NCI-H2227 (cell line): ENCODE results near the gene CD80.
"Not testable (repeated sequence)": the region's sequence is repeated elsewhere in the genome, so short reads cannot be mapped to it uniquely, and the experiment has no call there.

Experiments
- DNase-seq: peaks from one replicate; lab custom pipeline; 2025; ENCODE audit not compliant: unreplicated experiment; lab: John Stamatoyannopoulos, UW

Gene CD80, protein sequence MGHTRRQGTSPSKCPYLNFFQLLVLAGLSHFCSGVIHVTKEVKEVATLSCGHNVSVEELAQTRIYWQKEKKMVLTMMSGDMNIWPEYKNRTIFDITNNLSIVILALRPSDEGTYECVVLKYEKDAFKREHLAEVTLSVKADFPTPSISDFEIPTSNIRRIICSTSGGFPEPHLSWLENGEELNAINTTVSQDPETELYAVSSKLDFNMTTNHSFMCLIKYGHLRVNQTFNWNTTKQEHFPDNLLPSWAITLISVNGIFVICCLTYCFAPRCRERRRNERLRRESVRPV

GRCh38 chr3:119559441-119559963 lies at the start of gene CD80:
Gene CD80, minus strand, starts transcription at chr3:119559614. Its CDS starts 1,886 bp downstream, at chr3:119557728.
- DNase-seq: no peak

- no peak for DNase-seq
These were observed 49.1 kb upstream of the CD80 start for GRCh38 chr3:119608405-119609000.

DNA sequence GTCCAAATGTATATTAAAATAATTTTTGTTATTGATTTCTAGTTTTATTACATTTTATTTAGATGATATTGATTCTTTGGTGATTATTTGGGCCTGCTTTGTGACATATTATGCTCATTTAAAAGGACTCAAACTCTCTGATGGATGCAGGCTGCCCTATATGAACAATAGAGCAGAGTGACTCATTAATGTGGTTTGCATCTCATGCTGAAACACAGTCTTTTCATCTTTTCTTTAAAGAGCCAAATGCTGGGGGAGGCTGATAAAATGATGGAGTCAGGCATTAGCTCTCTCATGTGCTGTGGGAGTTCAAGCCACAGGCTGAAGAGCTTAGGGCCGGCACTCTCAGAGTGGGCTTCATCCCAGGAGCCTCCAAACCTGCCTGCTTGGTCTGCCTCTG lies 45.5 kb upstream of the CD80 start:
- no peak for DNase-seq

- DNase-seq: no peak
These were observed 43.3 kb upstream of the CD80 start for GRCh38 chr3:119602676-119603075.

GRCh38 chr3:119601154-119601553 lies 41.7 kb upstream of the CD80 start:
- no peak for DNase-seq

DNA sequence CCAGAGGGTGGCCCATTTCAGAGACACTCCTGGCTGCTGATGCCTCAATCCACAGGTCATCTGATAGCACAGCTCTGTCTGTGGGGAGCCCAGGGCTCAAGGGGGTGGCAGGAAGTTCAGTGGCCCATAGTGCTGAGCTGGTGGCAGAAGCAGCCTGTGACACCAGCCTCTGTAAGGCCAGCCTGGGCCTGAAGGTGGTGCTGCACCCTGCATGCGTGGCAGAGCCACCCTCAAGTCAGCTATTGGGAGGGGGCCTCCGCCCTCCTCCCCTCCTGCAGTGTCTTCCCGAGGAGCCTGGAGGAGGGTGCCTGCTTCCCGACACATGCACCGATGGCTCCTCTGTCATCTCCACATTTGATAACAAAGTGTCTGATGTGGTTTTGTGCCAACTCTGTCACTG lies 41.3 kb upstream of the CD80 start:
- DNase-seq: no peak

DNA sequence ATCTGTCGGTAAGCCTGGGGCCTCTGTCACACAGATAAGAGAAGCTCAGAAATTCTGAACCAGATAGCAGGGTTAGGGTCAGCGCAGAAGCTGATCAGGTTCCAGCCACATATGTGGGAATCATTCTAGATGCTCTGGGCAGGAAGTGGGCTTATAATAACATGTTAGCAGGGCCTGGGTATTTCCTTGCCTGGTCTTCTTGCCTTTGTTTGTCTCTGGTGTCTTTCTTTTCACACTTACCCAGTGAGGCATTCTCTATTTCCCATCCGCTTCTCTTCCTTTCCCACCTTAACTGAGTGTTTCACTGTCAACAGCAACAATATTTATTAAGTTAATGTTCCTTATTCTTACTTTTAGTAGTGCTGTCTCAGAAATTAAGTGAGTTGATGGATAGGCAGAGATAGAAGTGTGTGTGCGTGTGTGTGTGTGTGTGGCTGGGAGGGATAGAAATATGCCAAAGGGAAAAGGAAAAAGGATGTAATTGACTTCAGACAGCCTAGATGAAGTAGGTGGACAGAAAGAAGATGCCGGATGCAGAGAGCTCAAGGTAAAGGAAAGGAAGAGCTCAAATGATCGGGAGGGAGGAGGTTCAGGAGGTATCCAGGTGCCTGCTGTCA lies 40.3 kb upstream of the CD80 start:
- no peak for DNase-seq

DNA sequence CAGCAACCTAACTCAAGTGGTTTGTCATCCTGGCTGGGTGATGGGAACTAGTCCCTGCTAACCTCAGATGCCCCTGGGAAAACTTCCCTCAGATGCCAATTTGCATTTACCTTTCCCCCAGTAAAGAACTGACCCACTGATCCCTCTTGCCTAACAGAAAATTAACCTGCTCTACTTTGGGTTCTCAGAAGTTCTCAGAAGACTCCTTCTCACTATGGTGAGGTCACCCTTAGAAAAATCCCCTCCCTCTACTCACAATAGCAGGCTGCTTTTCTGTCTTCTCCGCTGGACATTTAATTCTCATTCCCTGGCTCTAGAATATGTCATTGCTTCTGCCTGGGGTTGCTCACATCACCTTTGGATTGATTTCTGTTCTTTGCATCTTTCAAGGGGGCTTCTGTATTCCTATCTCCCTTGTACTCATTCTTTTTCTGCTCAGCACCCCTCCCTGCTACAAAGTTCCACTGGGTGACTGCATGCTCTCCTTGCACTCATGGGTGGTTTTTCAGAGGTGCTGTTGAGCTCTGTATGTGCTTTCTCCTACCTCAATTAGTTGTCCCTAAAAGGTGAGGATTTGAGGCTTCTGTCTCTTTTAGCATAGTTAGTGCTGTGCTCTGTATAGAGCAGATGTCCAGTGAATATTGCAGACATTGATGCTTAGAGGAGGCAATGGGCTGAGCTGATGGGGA lies 39.1 kb upstream of the CD80 start:
- no peak for DNase-seq

- no peak for DNase-seq
These were observed 38.3 kb upstream of the CD80 start, which contains the start of gene PLA1A for GRCh38 chr3:119597548-119598288. Gene PLA1A, plus strand, starts transcription at chr3:119597885. Its CDS starts 29 bp downstream, at chr3:119597914.

- DNase-seq: no peak
These were observed 37.0 kb upstream of the CD80 start for GRCh38 chr3:119596398-119596797.

GRCh38 chr3:119595639-119596334 lies 36.4 kb upstream of the CD80 start:
- DNase-seq: peak; percentile 2

- DNase-seq: not testable (repeated sequence)
These were observed 35.5 kb upstream of the CD80 start for GRCh38 chr3:119594929-119595328.

DNA sequence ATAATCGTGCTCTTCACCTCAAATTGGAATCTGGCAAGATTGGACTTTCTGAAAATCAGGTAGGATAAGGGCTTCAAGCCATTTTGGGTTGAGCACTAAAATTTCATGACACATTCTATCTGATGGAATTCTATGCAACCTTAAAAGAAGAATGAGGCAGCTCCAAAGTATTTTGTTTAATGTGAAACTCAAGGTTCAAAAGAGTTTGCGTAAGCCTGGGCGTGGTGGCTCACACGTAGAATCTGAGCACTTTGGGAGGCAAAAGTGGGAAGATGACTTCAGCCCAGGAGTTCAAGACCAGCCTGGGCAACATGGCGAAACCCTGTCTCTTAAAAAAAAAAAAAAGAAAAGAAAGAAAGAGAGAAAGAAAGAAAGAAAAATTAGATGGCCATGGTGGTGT lies 34.7 kb upstream of the CD80 start:
- DNase-seq: no peak

DNA sequence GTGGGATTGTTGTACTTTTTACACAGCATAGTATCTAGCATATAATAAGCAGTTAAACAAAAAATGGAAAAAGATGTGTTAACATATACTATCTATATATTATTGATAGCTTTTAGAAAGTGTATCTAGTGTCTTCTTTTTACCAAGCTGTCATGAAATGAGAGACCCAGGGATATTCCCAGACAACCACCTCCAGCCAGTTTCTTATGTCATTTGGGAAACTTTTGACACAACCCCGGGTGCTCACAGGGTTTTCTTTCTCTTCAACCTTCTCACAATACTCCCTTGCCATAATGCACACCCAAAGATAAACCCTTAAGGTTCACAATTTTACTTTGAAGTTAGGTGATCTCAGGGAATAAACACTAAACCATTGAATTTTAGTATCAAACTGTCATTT lies 33.4 kb upstream of the CD80 start:
- no peak for DNase-seq

DNA sequence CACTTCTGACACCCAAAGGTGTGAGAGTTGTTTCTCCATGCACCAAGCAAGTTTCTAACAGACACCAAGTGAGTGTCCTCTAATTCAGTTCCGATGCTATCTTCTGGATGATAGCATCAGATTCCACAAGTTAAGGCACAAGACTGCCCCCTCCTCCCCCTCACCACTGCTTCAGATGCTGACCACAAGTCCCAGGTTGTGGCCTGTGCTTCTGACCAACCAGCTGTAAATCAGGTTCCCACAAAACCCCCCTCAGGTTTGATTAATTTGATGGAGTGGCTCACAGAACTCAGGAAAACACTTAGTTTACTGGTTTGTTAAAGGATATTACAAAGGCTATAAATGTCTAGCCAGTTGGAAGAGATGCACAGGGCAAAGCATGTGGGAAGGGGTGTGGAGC lies 31.3 kb upstream of the CD80 start:
- DNase-seq: no peak

GRCh38 chr3:119589102-119589773 lies 29.8 kb upstream of the CD80 start:
- no peak for DNase-seq

DNA sequence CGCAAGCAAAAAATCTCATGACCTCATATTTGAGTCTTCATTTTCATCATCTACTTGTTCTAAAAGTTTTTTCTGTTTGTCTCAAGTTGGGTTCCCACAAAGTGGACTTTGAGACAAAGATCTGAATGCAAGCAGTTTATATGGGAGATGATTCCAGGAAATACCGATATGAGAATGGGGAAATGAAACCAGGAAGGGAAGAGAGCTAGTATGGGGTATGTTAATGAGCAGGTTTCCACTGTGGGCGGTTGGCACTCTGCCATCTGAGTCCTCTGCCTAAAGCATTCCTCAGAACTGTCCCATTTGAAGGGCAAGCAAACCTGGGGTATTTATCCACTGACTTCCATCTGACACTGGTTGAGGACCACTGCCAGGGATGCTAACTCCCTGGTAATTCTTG lies 28.7 kb upstream of the CD80 start:
- no peak for DNase-seq

- no peak for DNase-seq
These were observed 27.3 kb upstream of the CD80 start for GRCh38 chr3:119586733-119587172.

DNA sequence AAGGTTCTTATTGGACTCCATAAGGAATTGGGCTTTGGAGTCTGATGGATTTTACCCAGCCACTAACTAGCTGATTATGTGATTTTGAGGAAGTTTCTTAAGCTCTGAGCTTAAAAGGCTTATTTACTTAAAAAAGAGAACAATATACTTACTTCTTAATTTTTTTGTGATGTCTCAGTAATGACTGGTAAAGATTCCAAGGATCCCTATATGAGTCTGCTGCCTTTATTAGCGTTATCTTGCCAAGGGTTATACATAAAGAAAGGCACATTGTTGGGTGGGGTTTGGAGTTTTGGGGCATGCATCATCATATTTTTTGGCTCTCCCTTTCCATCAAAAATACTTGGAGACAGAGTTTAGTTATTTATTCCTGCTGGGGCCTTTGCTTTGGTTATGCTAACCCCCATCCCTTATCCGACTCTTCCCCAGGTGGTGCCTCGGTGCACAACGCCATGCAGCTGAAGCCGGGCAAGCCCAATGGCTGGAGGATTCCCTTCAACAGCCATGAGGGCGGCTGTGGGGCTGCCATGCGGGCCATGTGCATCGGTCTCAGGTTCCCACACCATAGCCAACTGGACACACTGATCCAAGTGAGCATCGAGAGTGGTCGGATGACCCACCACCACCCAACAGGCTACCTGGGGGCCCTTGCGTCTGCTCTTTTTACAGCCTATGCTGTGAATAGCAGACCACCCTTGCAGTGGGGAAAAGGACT lies 26.6 kb upstream of the CD80 start:
- DNase-seq: no peak
